Frontal cortex (tissue), 4 donors: Measurements from ENCODE around the gene ADARB2. TPM values are rescaled to one million over a fixed set of nuclear protein-coding genes. Genes with fewer than 3 reads are reported as not detected.
"Not testable (repeated sequence)": the region's sequence is repeated elsewhere in the genome, so short reads cannot be mapped to it uniquely, and the experiment has no call there.

Source experiments
- DNase-seq, 2 donors: peaks; one replicate each; pipeline ENCODE4 v3.0.0; 2012; ENCODE audit warnings: low spot score in 2 of 2
- FAIRE-seq: peaks from 2 replicates; lab custom pipeline; 2012; peaks lifted over from hg19 to GRCh38; lab: Jason Lieb, UNC
- total RNA-seq: library from RNA; depleted of rRNA; stranded (reverse); fragments of >200 nt; gene quantifications from one replicate; pipeline ENCODE4 v1.2.3, GENCODE V29; 2014
- donor health status: control.
- donor health status: control.
- donor health status: control.

ADARB2 gene
- total RNA-seq, 1 donor from 2014 or later, result 3.3 TPM

DNA sequence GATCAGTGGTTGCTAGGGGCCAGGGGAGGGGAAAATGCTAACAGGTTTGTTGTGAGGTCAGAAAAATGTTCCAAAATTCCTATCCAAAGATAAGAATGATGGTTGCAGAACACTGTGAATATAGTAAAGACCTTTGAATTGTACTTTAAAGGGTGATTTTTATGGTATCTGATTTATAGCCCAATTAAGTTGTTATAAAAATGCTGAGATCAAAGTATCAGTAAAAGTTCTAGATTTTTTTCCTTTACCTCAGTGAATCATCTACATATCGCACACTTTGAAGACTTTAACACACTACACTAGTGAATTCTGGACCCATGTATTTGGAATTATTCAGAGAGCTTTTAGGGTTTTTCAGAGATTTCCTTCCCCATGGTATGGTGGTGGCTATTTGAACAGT is 405.8 kb downstream of the ADARB2 start:
- DNase-seq (no peak), FAIRE-seq (no peak)

DNA sequence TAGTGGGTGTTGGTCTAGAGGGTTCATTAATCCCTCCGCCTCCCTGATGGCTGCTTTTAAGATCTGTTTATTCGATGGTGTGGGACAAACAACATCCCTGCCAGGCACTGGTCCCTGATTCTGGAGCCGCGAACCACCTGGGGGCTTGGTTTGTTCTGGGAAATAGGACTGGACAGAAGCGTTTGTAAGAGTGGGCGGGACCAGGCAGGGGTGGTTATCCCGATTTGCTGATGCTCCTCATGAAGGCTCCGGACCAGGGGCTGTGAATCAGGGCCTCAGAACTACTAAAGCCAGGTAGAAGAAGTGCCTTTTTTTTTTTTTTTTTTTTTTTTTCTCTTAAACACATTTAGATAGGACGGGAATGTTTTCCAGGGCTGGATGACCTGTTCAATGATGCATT is 407.7 kb downstream of the ADARB2 start:
- no peak for DNase-seq
- FAIRE-seq, result no peak

DNA sequence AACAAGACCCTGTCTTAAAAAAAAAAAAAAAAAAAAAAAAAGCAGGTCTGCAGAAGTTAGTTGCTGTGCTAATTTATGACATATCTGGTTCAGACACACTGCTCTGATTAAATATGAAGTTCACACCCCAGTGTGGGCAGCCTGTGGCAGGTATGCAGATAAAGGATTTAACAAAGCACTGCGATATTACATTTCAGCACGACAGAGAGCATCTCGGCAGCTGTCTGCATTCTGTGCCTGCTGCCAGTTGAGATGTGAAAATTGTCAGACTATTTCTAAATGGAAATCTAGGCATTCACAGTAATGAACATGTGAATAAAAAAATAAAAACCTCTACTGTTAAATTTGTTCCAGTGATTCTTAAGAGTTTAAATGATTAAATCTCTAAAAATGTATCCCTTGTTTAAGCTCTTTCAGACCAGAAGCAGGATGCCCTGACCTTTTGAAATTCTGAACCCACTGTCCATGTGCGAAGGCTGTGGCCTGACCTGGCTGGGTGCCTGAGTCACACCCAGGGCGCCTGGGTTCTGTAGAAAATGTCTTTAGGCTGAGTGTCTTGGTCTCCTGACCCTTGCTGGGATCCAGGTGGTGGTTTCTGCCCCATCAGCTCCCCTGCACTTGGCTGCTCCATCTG is 408.2 kb downstream of the ADARB2 start:
- FAIRE-seq (no peak), DNase-seq (no peak)

DNA sequence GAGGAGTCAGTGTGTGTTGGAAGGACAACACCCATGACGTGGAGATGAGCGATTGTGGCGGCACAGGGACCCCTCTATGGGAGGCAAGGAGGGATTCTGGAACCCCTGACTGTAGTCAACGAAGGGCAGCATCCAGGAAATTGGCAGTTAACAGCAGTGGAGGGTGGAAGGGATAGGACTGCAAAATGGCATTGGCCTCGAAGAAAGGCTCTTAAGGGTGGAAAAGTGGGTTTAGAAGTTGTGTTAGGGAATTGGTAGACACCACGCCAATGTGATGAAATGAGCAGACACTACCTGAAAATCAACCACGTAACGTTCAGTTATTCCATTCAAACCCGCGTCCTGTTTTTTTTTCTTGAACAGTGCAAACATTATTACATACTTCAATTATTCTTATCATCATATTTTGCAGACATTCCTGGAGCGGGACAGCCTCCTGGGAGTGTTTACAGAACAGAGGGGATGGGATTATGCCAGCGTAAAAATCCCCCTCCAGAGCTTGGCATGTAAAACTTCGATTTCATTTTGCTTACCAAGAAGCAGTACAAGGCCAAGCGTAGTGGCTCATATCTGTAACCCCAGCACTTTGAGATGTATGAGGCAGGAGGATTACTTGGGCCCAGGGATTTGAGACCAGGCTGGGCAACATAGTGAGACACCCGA is 409.0 kb downstream of the ADARB2 start:
- FAIRE-seq, result no peak
- DNase-seq, result no peak

DNA sequence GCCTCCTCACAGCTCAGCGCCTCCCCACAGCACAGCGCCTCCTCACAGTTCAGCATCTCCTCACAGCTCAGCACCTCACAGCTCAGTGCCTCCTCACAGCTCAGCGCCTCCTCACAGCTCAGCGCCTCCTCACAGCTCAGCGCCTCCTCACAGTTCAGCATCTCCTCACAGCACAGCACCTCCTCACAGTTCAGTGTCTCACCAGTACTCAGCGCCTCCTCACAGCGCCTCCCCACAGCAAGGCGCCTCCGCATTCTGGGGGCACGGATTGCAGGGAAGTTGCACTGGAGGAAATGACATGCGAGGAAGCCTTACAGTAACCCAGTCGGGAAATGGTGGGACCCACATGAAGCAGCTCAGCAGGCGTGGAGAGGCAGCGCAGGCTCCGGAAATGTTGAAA is 409.6 kb downstream of the ADARB2 start:
- DNase-seq, result no peak
- no peak for FAIRE-seq

DNA sequence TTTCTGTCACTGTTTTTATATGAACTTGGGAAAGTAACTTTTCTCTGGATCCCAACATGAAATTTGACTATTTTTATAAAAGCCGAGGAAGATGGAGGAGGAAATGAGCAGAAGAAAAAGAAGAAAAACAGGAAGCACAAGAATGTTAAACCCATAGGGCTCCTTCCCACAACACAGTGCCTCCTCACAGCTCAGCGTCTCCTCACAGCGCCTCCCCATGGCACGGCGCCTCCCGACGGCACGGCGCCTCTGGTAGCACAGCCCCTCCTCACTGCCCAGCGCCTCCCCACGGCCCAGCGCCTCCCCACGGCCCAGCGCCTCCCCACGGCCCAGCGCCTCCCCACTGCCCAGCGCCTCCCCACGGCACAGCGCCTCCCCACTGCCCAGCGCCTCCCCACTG is 410.8 kb downstream of the ADARB2 start:
- DNase-seq, FAIRE-seq: not testable (repeated sequence)

DNA sequence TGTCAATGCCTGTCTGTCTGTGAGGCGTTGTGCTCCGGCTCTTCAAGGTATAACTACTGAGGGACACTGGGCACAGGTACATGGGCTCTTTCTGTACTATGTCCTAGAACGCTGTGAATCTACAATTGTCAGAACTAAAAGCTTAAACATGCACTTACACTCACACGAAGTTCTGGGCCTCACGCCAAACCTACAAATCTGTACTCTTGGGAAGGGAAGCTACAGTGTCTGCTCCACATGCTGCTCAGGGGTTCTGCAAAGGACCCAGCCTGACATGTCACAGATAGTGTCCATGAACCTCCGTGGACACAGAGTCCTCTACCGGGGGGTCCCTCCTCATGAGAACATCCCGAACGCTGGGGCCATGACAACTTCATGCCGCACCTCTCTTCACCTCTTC is 412.4 kb downstream of the ADARB2 start:
- no peak for FAIRE-seq
- DNase-seq, result no peak

DNA sequence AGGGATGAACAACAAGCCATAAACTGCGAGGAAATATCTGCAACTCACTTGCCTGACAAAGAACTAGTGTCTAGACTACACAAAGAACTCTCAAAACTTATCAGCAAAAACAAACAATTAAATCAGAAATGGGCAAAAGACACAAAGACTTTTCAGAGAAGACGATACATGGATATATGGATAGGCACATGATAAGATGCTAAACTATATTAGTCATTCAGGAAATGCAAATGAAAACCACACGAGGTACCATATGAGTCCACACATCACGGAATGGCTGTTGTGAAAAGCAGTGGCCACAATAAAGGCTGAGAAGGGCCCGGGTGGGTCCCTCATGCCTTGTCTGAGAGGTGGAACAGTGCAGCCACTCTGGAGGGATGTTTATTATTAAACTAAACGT is 413.4 kb downstream of the ADARB2 start:
- DNase-seq (no peak), FAIRE-seq (no peak)

DNA sequence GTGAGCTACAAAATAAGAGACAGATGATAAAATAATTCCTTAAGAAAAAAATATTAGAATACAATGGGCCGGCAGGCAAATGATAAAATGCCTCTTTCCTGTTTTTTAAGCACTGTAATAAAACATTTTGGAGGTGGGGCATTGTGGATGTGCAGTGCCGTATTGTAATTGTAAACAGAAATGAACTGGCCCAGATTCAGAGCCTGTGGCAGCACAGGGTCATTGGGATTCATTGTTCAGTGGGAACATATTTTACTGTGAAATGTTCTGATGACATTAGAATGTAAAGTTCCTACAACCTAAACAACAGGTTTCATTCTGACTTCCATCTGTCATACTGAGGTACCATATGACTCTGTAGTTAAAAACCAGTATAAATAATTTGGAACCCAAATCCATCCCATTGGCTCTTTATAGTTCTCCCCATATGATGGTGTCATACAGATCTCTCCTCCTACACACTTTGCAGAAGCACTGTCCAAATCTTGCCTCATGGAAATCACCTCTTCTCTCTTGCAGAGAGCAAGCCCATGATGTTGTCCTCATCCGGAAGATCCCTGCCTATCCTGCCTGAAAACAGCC is 416.5 kb downstream of the ADARB2 start:
- DNase-seq, result no peak
- no peak for FAIRE-seq

DNA sequence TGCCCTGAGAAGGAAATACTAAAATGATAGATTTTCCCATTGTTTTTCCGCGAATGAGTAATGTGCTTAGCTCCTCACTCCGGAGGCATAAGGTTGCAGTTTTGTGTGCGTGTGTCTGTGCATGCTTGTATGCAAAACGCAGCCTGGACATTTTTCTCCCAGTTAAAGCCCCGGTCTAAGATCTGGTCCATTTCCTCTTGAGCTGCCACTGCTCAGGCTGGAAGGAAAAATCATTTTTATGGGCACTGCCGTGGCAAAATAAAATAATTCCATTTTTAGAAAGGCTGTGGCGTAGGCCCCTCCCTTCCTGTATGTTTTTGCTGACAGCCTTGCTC is 420.5 kb downstream of the ADARB2 start:
- no peak for FAIRE-seq
- no peak for DNase-seq

DNA sequence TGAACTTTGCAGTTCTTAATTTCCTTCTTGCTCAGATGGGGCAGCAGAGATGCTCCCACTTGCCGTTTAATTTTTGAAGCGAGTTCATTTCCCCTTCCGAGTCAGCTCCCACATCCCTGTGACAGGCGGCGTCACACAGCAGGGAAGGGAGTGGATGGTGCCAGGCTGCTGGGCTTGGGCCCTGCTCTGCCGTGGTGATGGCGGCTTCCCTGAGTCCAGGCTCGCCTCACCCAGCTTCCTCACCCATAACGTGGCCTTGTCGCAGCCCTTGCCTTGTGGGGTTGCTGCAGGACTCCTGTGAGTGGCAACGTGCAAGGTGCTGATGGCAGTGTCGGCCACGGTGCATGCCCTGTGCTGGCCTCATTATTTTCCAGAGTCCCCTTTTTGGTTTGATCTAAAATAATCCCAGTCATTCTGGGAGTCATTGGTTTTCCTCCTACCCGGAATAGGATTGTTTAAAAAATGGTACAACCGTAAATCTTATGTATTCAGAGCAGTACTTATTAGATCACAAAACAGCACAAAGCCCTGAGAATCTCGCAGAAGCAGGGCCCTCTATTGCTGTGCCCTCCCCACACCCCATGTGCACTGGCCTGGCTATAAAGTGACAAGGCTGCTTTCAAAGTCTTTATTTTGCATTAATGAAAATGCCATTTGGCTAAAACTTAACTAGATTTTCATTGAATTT is 421.1 kb downstream of the ADARB2 start:
- FAIRE-seq, result no peak
- DNase-seq, result no peak

DNA sequence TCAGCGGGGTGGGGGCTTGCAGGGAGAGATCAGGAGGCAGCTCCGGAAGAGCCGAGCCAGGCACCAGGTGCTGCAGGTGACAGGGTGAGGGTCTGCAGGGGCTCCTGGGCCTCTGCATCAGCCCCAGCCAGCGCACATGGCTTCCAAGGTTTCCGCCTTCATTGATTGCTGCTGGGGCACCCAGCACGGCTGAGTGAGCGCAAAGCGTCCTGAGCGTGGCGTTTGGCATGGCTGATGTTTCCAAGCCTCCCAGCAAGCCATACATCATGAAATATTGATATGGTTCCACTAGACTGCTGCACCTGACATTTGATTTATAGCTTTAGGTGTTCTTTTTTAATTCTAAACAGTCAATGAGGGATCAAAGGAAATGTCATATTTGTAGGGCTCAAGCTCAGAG is 422.1 kb downstream of the ADARB2 start:
- DNase-seq, result no peak
- FAIRE-seq, result no peak

DNA sequence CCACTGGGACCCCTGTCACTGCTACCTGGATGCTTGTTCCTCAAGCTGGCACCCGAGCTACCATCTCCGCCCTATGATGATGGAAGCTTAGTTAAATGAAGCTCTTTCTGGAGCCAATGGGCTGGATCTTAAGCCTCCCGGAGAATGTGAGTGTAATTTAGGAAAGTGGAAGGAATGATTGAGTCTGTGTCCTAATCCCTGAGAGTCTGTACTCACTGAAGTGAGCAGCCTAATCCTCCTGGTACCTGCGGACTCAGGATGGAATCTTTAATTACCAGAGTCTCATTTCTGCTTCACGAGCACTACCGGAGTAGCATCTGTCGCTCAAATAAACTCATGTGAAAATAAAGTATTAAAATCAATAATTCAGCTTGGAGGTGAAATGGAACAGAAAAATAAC is 425.6 kb downstream of the ADARB2 start:
- FAIRE-seq, result no peak
- DNase-seq, result no peak

DNA sequence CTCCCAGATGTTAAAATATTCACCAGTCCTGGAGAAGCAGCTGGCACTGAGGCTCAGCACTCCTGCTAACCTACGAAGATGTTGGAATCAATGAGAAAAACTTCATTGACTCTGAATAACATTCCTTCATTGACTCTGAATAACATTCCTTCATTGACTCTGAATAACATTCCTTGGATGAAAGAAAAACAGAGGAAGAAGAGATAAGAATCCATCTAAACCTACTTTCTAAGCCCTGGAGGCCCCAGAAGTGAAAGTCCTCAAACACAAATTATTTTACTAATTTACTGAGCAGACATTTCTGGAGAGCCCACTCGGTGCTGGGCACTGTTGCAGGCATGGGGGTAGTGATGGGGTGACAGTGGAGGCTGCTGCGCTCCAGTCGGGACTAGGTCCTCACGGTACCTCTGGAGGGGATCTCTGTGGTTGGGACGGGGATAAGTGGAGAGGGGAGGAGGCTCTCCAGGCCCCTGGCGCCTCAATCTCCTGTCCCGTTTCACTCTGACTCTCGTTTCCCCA is 427.0 kb downstream of the ADARB2 start:
- DNase-seq (no peak), FAIRE-seq (no peak)

DNA sequence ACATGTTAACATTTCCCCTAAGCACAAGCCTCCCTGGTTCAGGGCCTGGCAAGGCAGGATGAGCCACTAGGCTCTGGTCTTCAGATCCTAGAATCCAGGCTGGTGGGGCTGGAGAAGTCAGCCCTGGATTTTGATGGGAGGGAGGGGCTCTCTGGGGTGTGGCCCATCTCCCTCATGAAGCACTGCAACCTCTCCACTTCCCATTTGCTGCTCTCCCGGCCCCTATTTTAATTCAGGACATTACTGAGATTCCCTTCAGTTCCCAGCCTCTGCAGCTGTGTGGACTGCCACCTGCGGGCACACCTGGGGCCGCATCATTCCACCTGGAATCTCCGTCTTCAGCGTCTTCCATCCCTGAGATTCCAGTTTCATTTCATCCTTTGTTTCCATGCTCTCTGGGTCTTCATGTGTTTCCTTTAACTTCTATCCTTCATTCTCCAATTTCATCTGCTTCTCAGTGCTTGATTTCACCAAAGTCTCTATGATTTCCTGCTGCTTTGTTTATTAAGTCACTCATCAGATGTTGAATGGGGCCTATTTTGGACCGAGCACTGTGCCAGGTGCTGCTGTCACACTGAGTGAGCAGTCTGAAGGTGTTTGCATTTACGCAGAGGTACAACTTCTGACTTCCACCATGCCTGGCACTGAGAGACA is 427.6 kb downstream of the ADARB2 start:
- FAIRE-seq, result no peak
- DNase-seq, result no peak

DNA sequence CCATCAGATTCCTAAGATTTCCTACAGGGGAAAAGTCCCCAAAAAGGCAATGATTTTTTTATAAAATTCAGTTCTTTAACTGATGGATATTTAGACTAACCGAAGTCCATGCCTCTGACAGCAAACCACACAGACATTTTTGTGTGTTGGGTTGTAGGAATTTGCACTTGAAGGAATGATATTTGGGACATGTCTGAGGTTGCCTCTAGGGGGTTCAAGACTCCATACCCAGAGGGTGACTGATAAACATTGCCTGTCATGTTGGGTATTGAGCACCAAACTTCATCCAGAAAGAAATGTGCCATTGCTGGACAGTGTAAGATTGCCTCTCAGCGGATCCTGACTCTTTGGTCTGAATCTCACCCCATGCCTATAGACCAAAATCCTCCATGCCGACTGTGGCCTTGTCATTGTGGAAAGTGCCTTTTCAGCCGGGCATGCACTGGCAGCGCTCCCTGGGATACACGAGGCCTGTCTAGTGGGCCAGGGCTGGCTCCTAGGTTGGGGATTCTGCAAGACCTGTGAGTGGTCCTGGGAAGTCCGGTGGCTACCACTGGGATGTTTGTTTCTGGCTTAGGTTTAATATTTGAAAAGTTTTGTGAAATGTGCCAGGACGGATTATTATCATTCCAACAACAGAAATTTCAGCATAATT is 428.2 kb downstream of the ADARB2 start:
- FAIRE-seq (no peak), DNase-seq (no peak)

DNA sequence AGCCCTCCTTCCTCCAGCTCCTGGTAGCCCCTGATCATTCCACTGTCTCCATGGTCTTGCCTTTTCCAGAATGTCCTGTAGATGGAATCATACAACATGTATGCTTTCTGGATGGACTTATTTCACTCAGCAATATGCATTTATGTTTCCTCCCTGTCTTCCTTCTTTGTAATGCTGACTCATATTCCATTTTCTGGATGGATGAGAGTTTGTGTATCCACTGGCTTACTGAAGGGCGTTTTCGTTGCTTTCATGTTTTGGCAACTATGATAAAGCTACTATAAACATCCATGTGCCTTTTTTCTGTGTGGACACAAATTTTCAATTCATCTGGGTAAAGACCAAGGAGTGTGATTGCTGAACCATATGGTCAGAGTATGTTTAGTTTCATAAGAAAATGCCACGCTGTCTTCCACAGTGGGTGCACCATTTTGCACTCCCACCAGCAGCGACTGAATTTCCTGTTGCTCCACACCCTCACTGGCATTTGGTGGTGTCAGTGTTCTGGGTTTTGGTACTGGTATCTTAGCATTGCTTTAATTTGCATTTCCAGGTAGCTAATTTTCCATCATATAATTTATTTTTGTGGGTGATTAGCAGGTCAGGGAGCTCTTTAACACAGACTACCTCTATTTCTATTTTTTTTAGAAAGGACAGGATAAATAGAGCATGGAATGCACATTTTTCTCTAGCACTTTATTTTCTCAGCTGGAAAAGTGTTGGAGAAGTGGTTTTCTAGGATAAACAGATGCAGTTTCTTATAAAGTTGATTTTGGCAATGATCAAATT is 429.0 kb downstream of the ADARB2 start:
- FAIRE-seq (no peak), DNase-seq (no peak)

DNA sequence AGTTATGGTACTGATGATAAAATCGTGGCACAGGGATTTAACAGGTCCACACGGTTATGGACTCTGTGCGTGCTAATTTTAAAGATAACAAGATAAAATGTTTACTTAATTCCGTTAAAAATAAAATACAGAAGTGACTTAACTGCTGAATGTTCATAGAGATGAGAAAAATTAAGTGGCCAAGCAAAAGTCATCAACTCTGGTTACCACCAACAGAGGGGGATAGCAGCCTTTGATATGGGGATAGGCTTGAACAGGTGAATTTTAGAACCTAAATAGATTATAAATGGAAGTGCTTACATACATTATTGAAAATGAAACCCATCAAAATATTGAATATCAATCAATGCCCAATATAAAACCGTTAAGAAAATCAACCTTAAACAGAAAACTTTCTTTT is 436.2 kb downstream of the ADARB2 start:
- DNase-seq (no peak), FAIRE-seq (peak; percentile 28)

DNA sequence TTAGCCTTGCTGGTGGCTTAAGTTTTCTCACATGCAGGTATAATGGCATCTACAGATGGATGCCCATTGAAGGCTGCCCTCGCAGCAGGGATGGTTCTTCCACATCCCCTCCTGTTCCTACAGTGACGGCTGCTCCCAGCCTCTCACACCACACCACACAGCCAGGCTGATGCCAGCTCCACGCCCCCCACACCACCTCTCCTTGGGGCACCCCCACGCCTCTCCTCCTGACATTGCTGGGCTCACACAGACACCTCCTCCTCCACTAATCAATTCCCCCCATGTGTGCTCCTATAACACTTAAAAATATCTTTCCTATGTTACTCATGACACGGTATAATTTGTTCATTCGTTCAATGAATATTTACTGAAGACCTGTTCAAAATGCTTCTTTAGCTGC is 437.1 kb downstream of the ADARB2 start:
- FAIRE-seq, result no peak
- DNase-seq, result no peak
